ENCODE results near the gene TNFSF12.

DNA sequence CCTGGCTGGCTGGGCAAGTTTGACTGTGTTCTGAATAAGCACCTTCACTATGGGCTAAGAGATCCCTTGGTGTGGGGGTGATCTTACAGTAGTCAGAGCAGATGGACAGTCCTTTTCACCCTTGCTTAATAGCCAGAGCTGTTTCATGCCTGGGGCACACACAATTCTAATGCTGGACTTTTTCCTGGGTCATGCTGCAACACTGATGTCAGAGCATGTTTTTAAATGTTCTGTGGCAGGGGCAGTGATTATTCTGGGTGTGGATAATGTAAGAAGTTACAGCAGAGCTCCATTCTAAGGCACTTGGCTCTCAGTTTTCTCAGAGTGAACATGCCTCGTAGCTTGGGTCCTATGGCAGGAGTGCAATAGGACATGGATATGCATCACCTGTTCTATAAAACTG lies 26.6 kb downstream of the TNFSF12 start:
- no peak for TF ChIP-seq EZH2 (IDR thresholded peaks at IDR 0.05)
- TF ChIP-seq POLR2AphosphoS5 (IDR thresholded peaks at IDR 0.05; ENCODE audit: borderline replicate concordance, low read depth, low read length), result no peak; the same call in 1 of the 2 replicates
